Gastrocnemius medialis (tissue), 4 donors: Measurements from ENCODE around the gene GRK7. TPM values are rescaled to one million over a fixed set of nuclear protein-coding genes. Genes with fewer than 3 reads are reported as not detected.

Source experiments
- ATAC-seq, 2 donors: fragments of 150-250 bp; one replicate each; pipeline ENCODE4 v1.9.1; 2016
- DNase-seq, 2 donors: peaks; one replicate each; pipeline ENCODE4 v3.0.0-alpha.2; 2019
- H3K27ac ChIP-seq, 4 donors: fragments of 200-600 bp; sonication (generic); 1 replicate in 1 of 4; 2 replicates in 3 of 4; pipeline ENCODE4 v1.5.1; 2016 to 2018; ENCODE audit warnings: mild to moderate bottlenecking in 2 of 4, moderate library complexity in 1 of 4
- H3K27me3 ChIP-seq, 3 donors: fragments of 200-600 bp; sonication (generic) in 2 of 3; 1 replicate in 1 of 3; 2 replicates in 2 of 3; pipeline versions ENCODE4 v1.5.1 to v1.6.0; 2016 to 2019; ENCODE audit warnings: mild to moderate bottlenecking in 1 of 3, moderate library complexity in 1 of 3
- H3K36me3 ChIP-seq, 2 donors: fragments of 200-600 bp; sonication (generic) in 1 of 2; one replicate each; pipeline ENCODE4 v1.5.1; 2017 to 2018
- H3K4me1 ChIP-seq, 2 donors: fragments of 200-600 bp; sonication (generic) in 1 of 2; one replicate each; pipeline ENCODE4 v1.5.1; 2016 to 2017; ENCODE audit warnings: mild to moderate bottlenecking in 2 of 2
- H3K4me3 ChIP-seq, 4 donors: fragments of 200-600 bp; sonication (generic) in 3 of 4; 1 replicate in 1 of 4; 2 replicates in 3 of 4; pipeline ENCODE4 v1.5.1; 2016 to 2019; ENCODE audit warnings: mild to moderate bottlenecking in 2 of 4
- H3K9me3 ChIP-seq, 3 donors: fragments of 200-600 bp; sonication (generic) in 2 of 3; 1 replicate in 1 of 3; 2 replicates in 2 of 3; pipeline ENCODE4 v1.5.1; 2016 to 2019
- POLR2A ChIP-seq, 2 donors: fragments of 450-650 bp; IDR thresholded peaks; one replicate each; pipeline ENCODE4 v1.6.1; 2017; ENCODE audit warnings: antibody characterized with exemption in 2 of 2, mild to moderate bottlenecking in 2 of 2, moderate library complexity in 2 of 2
- in situ Hi-C, 4 donors: fragments of 200-750 bp; cut with MboI; loops; one replicate each; pipeline versions ENCODE4 v1.15.0 to v1.8.0; 2017; ENCODE audit warnings: low sequenced_read_pairs in 4 of 4
- intact Hi-C: fragments of 100-400 bp; cut with DNase I; formaldehyde crosslinking; loops from one replicate; pipeline ENCODE4 v1.15.1; 2023; ENCODE audit warnings: low total_unique reads
- total RNA-seq, 4 donors: library from RNA; depleted of rRNA; stranded (reverse); fragments of >200 nt; gene quantifications; one replicate each; pipeline versions ENCODE4 v1.1.0 to v1.2.3, GENCODE V29; 2016
- TF ChIP-seq, protein P1 (sequence below), 5 experiments: fragments of 450-650 bp in 3 of 5; fragments of 200-600 bp in 2 of 5; sonication (generic) in 2 of 5; IDR thresholded peaks in 4 of 5; conservative IDR thresholded peaks in 1 of 5; 1 replicate in 4 of 5; 2 replicates in 1 of 5; pipeline ENCODE4 v1.5.1; 2016 to 2019; ENCODE audit warnings: antibody characterized with exemption in 5 of 5, mild to moderate bottlenecking in 3 of 5, moderate library complexity in 3 of 5

GRK7 gene, protein sequence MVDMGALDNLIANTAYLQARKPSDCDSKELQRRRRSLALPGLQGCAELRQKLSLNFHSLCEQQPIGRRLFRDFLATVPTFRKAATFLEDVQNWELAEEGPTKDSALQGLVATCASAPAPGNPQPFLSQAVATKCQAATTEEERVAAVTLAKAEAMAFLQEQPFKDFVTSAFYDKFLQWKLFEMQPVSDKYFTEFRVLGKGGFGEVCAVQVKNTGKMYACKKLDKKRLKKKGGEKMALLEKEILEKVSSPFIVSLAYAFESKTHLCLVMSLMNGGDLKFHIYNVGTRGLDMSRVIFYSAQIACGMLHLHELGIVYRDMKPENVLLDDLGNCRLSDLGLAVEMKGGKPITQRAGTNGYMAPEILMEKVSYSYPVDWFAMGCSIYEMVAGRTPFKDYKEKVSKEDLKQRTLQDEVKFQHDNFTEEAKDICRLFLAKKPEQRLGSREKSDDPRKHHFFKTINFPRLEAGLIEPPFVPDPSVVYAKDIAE (N-terminal part only)
- under 1 TPM in 3 of 4 donors, not detected in 1; 0.16 to 0.85 (median 0.27) TPM for total RNA-seq

DNA sequence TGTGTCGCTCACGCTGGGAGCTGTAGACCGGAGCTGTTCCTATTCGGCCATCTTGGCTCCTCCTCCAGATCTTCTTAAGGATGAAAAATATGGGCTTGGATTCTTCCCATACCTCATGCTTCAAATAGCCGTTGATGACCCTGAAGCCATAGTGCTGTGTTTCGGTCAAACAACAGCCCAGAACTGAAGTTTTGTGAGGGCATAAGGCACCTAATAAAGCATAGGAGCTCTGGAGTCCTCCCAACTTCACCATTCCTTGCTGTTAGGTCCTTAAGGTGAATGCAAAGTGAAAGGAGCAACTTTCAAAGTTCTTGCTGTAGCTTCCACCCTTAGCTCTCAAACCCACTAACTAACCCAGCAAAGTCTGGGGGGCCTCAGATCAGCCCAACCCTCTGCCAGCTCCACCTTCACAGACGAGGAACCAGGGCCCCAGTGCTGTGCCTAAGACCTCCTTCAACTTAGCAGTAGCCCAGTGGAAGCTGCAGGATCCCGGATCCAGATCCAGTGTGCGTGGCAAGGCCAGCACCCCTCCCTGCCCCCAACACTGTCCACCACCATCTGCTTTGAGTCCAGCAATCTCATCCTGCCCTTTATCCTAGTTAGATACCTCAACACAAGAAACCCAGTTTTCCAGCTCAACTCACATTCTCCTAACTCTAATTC is at the start of gene GRK7:
Gene GRK7, plus strand, starts transcription at position 321 of the 663 bp plus-strand sequence. CDS start 14,877 bp downstream, outside the sequence.
- in situ Hi-C loops (no loop called here), intact Hi-C loops (no loop called here)
- TF ChIP-seq, protein P1, sequence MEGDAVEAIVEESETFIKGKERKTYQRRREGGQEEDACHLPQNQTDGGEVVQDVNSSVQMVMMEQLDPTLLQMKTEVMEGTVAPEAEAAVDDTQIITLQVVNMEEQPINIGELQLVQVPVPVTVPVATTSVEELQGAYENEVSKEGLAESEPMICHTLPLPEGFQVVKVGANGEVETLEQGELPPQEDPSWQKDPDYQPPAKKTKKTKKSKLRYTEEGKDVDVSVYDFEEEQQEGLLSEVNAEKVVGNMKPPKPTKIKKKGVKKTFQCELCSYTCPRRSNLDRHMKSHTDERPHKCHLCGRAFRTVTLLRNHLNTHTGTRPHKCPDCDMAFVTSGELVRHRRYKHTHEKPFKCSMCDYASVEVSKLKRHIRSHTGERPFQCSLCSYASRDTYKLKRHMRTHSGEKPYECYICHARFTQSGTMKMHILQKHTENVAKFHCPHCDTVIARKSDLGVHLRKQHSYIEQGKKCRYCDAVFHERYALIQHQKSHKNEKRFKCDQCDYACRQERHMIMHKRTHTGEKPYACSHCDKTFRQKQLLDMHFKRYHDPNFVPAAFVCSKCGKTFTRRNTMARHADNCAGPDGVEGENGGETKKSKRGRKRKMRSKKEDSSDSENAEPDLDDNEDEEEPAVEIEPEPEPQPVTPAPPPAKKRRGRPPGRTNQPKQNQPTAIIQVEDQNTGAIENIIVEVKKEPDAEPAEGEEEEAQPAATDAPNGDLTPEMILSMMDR (IDR thresholded peaks at IDR 0.05 in 4 of 5, conservative IDR thresholded peaks at IDR 0.05 in 1 of 5), result no peak
- no peak for TF ChIP-seq POLR2A (IDR thresholded peaks at IDR 0.05)
- Histone ChIP-seq H3K9me3 (no peaks in the 10 kb centered on the region), H3K4me3 (no peak within 1 kb of the TSS), H3K4me1 (no peaks in the 10 kb centered on the region), H3K36me3 (no peaks in the 10 kb centered on the region), H3K27me3 (no peaks in the 10 kb centered on the region), H3K27ac (no peak within 1 kb of the TSS)
- ATAC-seq (no peak), DNase-seq (no peak)

DNA sequence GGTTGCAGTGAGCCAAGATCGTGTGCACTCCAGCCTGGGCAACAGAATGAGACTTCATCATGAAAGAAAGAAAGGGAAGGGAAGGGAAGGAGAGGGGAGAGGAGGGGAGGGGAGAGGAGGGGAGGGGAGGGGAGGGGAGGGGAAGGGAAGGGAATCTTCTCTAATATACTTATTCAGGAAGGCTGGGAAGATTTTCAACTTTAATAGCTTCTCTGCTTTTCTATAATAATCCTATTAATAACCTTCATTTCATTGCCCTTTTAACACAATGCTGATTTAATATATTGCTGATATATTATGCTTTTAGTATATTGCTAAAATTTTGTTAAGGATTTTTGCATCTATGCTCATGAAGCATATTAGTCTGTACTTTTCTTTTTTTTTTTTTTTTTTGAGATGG is 48.5 kb upstream of the GRK7 start:
- intact Hi-C loops, result no loop called here
- TF ChIP-seq, protein P1 (IDR thresholded peaks at IDR 0.05 in 4 of 5, conservative IDR thresholded peaks at IDR 0.05 in 1 of 5), result no peak
- TF ChIP-seq POLR2A (IDR thresholded peaks at IDR 0.05), result no peak
- no peaks in the 10 kb centered on the region for H3K9me3 ChIP-seq
- H3K4me3 ChIP-seq, result no peak overlapping the region
- H3K27ac ChIP-seq, result no peak overlapping the region
- in situ Hi-C loops, result no loop called here
- H3K36me3 ChIP-seq, result no peaks in the 10 kb centered on the region
- ATAC-seq (no peak), DNase-seq (no peak)
- H3K4me1 ChIP-seq, result no peaks in the 10 kb centered on the region
- H3K27me3 ChIP-seq, result no peaks in the 10 kb centered on the region

DNA sequence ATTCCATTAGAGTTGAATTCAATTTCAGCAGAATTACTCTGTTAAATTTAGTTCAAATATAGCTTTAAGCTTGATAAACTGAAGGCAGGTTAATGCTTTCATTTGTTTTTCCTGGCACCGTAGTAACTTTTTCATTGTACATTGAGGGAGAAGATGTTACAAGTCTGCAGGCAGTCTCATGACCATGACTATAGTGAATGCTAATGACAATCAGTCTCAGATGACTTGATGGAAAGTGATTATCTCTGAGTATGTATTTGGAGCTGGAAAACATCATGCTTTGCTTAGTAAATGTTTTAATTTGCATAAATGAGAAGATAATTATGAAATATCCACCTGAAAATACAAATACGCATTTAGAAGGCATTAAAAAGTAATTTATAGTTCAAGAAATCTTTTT is 41.1 kb upstream of the GRK7 start:
- in situ Hi-C loops, result no loop called here
- no peak for DNase-seq

DNA sequence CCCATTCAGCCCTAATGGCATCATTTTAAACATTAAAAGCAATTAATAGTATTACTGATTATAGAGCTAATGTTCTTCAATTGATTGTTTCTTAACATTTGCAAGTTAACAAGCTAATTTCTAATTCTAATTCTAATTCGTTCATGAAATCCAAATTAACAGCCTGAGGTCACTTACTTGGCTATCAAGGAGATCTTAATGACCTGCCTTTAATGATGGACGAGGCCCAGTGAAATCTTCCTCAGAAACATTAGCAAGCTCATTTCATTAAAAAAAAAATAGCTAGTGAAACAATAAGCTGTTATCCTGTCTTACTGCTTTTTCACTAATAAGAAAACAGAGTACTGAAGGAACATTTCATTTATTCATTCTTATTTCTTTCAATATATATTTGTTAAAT is 40.6 kb upstream of the GRK7 start:
- intact Hi-C loops, result no loop called here
- in situ Hi-C loops, result no loop called here
- Histone ChIP-seq H3K4me1 (no peaks in the 10 kb centered on the region), H3K4me3 (no peak overlapping the region), H3K27ac (no peak overlapping the region), H3K27me3 (no peaks in the 10 kb centered on the region), H3K36me3 (no peaks in the 10 kb centered on the region), H3K9me3 (no peaks in the 10 kb centered on the region)
- ATAC-seq, result no peak
- DNase-seq, result no peak
- TF ChIP-seq, protein P1 (IDR thresholded peaks at IDR 0.05 in 4 of 5, conservative IDR thresholded peaks at IDR 0.05 in 1 of 5), result no peak
- no peak for TF ChIP-seq POLR2A (IDR thresholded peaks at IDR 0.05)

More for the DNA sequence above, 41.1 kb upstream of the GRK7 start:
- intact Hi-C loops, result no loop called here
- Histone ChIP-seq H3K27ac (no peak overlapping the region), H3K36me3 (no peaks in the 10 kb centered on the region), H3K4me3 (no peak overlapping the region), H3K27me3 (no peaks in the 10 kb centered on the region), H3K9me3 (no peaks in the 10 kb centered on the region), H3K4me1 (no peaks in the 10 kb centered on the region)
- no peak for ATAC-seq
- TF ChIP-seq, protein P1 (IDR thresholded peaks at IDR 0.05 in 4 of 5, conservative IDR thresholded peaks at IDR 0.05 in 1 of 5), result no peak
- TF ChIP-seq POLR2A (IDR thresholded peaks at IDR 0.05), result no peak
